HepG2 (cell line): ENCODE data around the gene RPL41.

Experiments
- ARID2 ChIP-seq: sonication (generic); formaldehyde crosslinking; IDR thresholded peaks from 2 replicates; pipeline ENCODE4 v1.8.1; 2022; ENCODE audit warnings: mild to moderate bottlenecking, missing genetic modification reagents, borderline replicate concordance
- CAMTA2 ChIP-seq: sonication (generic); formaldehyde crosslinking; IDR thresholded peaks from 2 replicates; pipeline ENCODE4 v1.4.0; 2020; ENCODE audit warnings: mild to moderate bottlenecking, missing genetic modification reagents, borderline replicate concordance
- ERF ChIP-seq: IDR thresholded peaks from 2 replicates; pipeline ENCODE4 v1.6.1; 2018; ENCODE audit warnings: missing biosample characterization, missing genetic modification reagents
- FOSL2 ChIP-seq: sonication (generic); formaldehyde crosslinking; IDR thresholded peaks from 2 replicates; pipeline ENCODE4 v1.4.0; 2020; ENCODE audit warnings: missing genetic modification reagents
- KDM2A ChIP-seq: sonication (generic); formaldehyde crosslinking; IDR thresholded peaks from 2 replicates; pipeline ENCODE4 v1.4.0; 2020; ENCODE audit warnings: low read depth, missing genetic modification reagents, borderline replicate concordance
- NPAS2 ChIP-seq: sonication (generic); formaldehyde crosslinking; IDR thresholded peaks from 2 replicates; pipeline ENCODE4 v1.8.0; 2022; ENCODE audit warnings: mild to moderate bottlenecking, missing genetic modification reagents, borderline replicate concordance
- POLR2A ChIP-seq, 2 experiments: IDR thresholded peaks; 2 replicates each; pipeline ENCODE4 v1.6.1; 2011; ENCODE audit warnings: low read depth in 2 of 2, low read length in 2 of 2, mild to moderate bottlenecking in 1 of 2, moderate library complexity in 1 of 2; ENCODE audit not compliant: insufficient read depth in 1 of 2
- ZNF501 ChIP-seq: sonication (generic); formaldehyde crosslinking; IDR thresholded peaks from 2 replicates; pipeline ENCODE4 v1.5.1; 2020; ENCODE audit warnings: mild to moderate bottlenecking, moderate library complexity, missing genetic modification reagents
- ZNF737 ChIP-seq: sonication (generic); formaldehyde crosslinking; IDR thresholded peaks from 2 replicates; pipeline ENCODE4 v1.5.0; 2020; ENCODE audit warnings: missing genetic modification reagents, mild to moderate bottlenecking, borderline replicate concordance
- TF ChIP-seq, protein P1 (sequence below): sonication (generic); formaldehyde crosslinking; IDR thresholded peaks from 2 replicates; pipeline ENCODE4 v1.5.0; 2020; ENCODE audit warnings: mild to moderate bottlenecking, missing genetic modification reagents, moderate library complexity
- TF ChIP-seq, protein P2 (sequence below): sonication (generic); formaldehyde crosslinking; conservative IDR thresholded peaks from 2 replicates; pipeline ENCODE4 v1.4.0; 2020; ENCODE audit warnings: missing genetic modification reagents
- TF ChIP-seq, protein P3 (sequence below): IDR thresholded peaks from 2 replicates; pipeline ENCODE4 v1.6.1; 2016; ENCODE audit warnings: missing compliant biosample characterization, missing genetic modification reagents, borderline replicate concordance

DNA sequence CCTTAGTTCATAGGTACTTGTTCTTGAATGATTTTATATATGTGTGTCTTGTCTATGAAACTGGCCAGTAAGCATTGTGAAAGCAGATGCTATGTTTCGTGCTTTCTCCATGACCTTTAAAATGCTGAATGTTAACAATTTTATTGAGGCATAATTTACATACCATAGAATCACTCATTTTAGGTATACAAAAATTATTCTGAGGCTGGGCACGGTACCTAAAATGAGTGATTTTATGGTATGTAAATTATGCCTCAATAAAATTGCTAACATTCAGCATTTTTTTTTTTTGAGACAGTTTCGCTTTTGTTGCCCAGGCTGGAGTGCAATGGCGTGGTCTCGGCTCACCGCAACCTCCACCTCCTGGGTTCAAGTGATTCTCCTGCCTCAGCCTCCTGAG, 18.5 kb downstream of the RPL41 start:
- TF ChIP-seq NPAS2 (no peak), ERF (no peak), CAMTA2 (no peak), FOSL2 (CRISPR knock-in tag) (no peak), POLR2A (IDR thresholded peaks at IDR 0.05; ENCODE audit: insufficient read depth in 1 of 2, low read depth in 2 of 2, low read length in 2 of 2) (no peak), KDM2A (no peak), ZNF737 (CRISPR knock-in tag) (no peak), ARID2 (CRISPR knock-in tag) (no peak), ZNF501 (CRISPR knock-in tag) (no peak)
- TF ChIP-seq, protein P1, sequence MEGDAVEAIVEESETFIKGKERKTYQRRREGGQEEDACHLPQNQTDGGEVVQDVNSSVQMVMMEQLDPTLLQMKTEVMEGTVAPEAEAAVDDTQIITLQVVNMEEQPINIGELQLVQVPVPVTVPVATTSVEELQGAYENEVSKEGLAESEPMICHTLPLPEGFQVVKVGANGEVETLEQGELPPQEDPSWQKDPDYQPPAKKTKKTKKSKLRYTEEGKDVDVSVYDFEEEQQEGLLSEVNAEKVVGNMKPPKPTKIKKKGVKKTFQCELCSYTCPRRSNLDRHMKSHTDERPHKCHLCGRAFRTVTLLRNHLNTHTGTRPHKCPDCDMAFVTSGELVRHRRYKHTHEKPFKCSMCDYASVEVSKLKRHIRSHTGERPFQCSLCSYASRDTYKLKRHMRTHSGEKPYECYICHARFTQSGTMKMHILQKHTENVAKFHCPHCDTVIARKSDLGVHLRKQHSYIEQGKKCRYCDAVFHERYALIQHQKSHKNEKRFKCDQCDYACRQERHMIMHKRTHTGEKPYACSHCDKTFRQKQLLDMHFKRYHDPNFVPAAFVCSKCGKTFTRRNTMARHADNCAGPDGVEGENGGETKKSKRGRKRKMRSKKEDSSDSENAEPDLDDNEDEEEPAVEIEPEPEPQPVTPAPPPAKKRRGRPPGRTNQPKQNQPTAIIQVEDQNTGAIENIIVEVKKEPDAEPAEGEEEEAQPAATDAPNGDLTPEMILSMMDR (CRISPR knock-in tag): no peak
- TF ChIP-seq, protein P2, sequence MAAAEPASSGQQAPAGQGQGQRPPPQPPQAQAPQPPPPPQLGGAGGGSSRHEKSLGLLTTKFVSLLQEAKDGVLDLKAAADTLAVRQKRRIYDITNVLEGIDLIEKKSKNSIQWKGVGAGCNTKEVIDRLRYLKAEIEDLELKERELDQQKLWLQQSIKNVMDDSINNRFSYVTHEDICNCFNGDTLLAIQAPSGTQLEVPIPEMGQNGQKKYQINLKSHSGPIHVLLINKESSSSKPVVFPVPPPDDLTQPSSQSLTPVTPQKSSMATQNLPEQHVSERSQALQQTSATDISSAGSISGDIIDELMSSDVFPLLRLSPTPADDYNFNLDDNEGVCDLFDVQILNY: no peak
- TF ChIP-seq, protein P3, sequence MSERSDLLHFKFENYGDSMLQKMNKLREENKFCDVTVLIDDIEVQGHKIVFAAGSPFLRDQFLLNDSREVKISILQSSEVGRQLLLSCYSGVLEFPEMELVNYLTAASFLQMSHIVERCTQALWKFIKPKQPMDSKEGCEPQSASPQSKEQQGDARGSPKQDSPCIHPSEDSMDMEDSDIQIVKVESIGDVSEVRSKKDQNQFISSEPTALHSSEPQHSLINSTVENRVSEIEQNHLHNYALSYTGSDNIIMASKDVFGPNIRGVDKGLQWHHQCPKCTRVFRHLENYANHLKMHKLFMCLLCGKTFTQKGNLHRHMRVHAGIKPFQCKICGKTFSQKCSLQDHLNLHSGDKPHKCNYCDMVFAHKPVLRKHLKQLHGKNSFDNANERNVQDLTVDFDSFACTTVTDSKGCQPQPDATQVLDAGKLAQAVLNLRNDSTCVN (CRISPR knock-in tag): no peak
